CD4-positive, alpha-beta T cell treated with Interferon alpha-2 for 1 hour (primary cell): ENCODE measurements around the gene PGPEP1.
A peak's percentile ranks its signal among the peaks of the same experiment; 100 is the strongest.
"Not testable (repeated sequence)": the region's sequence is repeated elsewhere in the genome, so short reads cannot be mapped to it uniquely, and the experiment has no call there.

Experiments used
- DNase-seq, 2 donors: peaks; one replicate each; pipeline ENCODE4 v3.0.0-alpha.2; 2020 to 2022

The PGPEP1 gene

GRCh38 chr19:18308948-18309325, 31.5 kb upstream of the PGPEP1 start:
- DNase-seq = no peak

DNA sequence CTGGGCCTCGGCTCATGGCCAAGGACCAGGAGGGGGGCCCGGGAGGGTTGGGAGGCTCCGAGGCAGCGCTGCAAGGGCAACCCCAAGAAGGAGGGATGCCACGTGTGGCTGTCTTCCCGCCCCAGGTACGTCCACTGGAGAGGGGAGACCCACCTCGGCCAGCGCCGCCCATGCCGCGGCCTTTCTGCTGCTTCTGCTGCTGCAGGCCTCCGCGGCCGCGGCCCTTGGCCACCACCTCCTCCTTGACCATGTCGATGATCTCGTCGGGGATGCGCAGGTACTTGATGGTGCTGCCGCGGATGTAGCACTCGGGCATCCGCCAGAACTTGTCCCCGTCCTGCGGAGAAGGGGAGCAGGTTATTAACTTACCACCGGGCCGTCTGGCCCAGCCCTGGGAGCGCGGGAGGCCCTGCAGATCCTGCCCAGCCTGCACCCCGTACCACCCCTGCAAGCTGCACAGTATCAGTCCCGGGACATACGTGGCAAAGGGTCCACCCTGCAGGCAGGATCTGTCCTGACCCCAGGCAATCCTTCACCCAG, 30.8 kb upstream of the PGPEP1 start:
- DNase-seq = no peak

DNA sequence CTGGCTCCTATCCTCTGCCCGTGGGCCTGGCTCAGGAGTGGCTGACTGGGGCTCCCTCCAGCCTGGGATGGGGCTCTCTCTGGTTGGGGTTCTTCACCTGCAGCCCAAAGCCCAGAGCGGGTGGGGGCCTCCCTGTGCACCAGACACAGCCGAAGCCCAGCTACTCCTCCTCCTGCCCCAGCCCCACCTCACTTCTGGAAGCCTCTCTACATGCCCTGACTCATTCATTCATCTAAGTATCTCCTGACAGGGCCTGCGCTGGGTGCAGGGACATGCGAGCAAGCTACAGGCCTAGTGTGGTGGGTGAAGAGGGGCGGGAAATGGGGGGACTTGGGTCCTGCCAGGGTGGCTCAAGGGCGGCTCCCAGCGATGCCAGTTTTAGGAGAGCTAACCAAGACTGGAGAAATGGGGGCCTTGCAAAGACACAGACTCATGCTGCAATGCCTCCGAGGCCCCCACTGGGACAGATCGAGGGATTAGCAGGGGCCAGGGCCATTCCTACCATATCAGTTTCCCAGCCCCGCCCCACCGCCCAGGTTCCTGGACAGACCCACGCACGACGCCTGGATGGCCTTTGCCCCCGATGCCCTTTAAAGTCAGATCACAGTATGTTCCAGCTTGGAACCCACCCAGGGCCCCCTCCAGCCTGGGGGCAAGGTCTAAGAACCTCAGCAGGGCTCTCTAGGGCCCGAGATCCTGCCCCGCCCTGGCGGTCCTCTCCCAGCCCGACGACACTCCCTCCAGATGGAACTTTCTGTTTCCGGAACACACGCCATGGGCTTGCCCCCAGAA, 30.1 kb upstream of the PGPEP1 start:
- no peak for DNase-seq

DNA sequence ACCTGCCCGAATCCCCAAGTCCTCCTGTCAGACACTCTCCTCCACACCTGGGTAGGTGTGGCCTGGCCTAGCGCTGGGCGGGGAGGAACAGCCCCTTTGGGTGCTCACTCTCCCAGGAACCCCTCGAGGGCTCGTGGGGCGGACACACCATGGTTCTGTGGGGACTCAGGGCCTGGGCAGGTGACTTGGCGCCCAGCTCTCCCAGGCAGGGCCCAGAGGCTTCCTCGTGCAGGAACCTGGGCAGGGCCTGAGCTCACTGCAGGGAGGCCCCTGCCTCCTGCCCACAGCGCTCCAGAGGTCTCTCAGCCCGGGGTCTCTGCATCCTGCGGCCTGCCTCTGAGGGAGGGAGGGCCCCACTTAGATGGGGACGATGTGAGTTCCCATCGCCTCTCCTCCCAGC, 29.4 kb upstream of the PGPEP1 start:
- no peak for DNase-seq

DNA sequence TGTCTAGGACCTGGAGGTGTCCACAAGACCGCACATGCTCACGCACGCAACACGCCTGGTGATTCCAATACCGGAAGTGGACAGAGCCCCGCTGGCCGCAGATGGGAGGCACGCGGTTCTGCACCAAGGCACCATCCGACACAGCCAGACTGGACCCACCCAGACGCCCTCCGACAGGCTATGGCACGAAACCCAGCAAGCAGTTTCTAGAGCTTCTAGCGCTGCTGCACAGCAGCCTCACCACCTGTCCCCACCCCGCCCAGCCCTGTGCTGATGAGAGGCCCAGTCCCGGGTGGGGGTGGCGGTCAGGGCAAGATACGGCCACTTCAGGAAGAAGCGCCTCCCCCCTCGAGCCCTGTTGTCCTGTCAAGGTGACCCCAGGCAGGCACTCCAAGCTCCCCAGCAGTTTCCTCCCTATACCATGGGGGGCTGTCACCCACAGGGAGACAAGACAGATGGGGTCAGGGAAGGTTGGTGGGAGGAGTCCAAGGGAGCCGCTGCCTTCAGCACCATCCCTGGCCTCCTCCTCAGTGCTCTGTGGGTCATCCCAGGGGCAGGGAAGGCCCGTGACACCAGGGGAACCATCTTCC, 28.8 kb upstream of the PGPEP1 start:
- no peak for DNase-seq

DNA sequence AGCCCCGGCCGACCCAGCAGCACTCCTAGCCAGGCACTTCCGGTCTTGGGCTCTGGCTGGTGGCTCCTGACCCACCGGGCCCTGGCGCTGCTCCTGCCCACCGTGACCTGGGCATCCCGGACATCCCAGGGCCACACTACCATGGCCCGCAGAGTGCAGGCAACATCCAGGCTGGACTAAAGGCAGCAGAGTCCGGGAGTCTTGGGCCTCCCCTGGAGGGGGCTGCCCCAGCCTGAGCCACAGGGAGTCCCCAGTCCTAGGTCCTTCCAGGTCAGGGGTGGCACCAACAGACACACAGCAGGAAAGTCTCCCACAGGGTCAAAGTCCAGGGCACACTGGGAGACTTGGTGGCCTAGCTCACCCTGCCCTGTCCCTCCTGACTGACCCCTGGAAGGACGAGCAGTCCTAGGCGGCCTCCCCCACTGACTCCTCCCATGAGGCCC, 28.3 kb upstream of the PGPEP1 start:
- no peak for DNase-seq

DNA sequence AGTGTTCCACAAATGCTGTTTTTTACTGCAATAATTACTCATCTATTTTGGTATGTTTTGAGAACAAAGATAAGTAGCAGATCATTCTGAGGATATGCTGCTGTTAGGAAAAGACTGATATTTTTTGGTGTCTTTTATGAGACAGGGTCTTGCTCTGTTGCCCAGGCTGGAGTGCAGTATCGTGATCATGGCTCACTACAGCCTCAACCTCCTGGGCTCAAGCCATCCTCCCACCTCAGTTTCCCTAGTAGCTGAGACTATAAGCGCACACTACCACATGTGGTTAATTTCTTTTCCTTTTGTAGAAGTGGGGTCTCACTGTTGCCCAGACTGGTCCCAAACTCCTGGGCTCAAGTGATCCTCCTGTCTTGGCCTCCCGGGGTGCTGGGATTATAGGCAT, 27.0 kb upstream of the PGPEP1 start:
- DNase-seq = no peak

DNA sequence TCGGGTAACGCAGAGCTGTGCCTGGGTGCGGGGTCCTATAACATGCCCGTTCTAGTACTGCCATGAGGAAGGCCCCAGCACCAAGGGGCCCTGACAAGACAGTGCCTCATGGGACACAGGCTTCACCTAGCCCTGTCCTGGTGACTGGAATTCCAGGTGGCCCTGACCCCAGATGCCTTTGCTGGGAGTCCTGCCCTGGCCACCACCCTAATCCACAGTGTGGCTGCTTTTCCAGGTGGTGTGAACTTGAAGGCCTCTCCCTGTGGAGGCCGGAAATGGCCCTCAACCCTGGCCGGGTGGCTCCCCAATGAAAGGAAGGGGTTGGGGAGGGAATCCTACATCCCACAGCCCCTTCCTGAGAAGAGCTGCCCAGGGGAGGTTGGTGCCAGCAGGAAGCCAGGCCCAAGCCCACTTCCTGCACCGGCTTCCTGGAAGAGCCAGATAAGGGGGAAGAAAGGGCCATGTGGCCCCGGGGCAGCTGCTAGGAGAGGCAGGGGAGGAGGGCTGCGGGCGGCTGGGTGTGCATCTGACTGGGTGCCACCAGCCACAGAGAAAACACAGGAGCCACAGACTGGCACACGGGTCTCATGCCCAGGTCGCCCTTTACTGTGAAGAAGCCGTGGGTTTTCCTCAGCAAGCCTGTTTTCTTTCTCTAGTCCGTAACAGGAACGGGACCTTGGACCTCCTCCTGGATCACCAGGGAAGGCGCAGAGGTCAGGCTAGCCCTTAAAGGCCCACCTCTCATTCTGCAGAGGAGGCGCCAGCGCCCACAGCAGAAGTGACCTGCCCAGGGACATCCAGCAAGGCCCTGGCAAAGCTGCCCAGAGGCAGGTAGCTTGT, 22.2 kb upstream of the PGPEP1 start:
- peak; percentile 63 to 79 for DNase-seq

DNA sequence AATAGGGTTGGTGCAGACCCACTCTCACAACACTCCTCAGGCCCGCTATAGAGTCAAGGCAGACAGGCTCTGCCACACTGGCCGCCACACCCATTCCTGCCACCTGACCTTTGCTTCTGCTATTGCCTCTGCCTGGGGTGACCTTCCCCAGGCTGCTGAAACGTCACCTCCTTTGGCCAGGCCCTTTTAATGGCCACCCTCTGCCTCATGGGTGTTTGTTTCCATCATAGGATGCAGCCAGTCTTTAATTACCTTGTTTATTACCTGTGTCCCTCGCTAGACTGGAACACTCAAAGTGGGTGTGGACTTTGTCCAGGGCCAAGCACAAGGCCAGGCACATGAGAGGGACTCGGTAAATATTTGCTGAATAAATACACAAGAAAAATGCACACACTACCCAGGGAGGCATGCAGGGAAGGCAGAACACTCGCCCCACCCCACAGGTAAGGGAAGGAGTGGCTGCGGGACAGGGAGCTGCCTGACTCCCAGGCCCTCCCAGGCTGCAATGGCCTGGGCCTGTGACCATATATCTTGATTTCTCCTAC, 20.7 kb upstream of the PGPEP1 start:
- no peak for DNase-seq

DNA sequence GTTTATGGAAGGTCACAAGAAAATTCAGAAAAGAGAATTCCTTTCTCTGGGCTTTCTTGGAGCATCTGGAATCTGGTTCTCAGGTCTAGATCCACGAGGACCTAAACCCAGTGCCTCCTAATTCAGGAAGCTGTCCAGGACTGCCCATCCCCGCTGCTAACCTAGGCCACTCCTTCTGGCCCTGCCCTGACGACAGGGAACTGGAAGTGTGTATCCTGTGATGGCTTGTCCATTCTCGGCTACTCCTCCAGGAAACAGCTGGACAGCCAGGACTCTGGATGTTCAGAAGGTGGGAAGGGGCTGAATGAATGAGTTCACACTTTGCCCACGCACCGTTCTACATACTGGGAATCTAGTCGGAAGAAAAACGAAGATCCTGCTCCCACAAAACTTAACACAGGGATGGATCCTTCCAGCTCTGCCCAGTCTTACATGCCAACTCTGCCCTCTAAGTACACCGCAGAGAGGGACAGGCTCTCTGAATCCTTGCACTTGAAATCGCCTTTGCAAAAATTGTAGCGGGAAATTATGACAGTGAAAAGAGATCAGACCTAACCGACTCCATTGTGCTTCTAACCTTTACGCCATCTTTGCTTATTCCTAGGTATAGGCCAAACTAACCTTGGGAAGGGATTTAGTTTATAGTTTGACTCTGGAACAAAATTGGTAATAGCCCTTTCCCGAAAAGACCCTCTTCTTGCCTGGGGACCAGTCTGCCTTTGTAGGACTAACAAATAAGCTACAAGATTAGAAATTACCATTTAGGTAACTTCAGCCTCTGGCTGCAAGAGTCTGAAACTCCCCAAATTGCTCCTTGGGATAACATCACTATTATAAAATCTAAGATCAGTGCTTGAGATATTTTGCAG, 19.3 kb upstream of the PGPEP1 start:
- no peak for DNase-seq

DNA sequence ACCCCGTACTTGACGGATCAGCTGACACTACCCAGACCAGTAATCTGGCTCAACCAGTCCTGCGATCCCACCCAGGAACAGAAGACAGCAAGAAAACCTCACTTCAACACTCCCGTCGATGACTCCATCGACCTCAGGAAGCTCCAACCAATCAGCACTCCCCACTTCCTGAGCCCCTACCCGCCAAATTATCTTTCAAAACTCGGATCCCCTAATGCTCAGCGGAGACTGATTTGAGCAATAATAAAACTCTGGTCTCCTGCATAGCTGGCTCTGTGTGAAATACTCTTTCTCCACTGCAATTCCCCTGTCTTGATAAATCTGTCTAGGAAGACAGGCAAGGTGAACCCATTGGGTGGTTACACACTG, 18.7 kb upstream of the PGPEP1 start:
- peak in 1 of 2 donors; percentile 44 for DNase-seq

DNA sequence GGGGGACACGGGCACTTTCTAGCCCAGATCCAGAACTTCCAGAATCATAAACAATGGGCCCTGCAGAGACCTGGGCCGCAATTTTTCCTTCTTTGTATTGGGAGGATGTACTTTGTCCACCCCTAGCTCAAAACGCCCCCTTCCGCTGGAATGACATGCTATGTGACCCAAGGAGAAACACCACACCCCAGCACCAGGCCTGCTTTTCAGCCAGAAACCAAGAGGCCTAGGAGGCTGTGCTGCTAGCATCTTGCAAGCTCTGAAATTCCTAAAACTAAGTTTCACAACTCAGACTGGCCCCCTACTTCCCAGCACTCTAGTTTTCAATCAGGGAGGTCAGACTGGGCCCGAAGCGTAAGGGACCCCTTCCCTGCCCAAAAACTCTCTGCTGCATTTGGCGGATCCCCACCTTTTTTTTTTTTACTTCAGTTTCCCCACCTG, 18.1 kb upstream of the PGPEP1 start:
- DNase-seq = peak in 1 of 2 donors; percentile 38

- peak; percentile 99 to 100 for DNase-seq
Observed at GRCh38 chr19:18322759-18323460, 17.5 kb upstream of the PGPEP1 start, which contains the start of gene LSM4. Gene LSM4 (minus strand): TSS chr19:18323076. CDS start chr19:18323020, 56 bp downstream.

GRCh38 chr19:18324373-18324731, 16.0 kb upstream of the PGPEP1 start:
- DNase-seq = not testable (repeated sequence)

- DNase-seq = no peak
Observed at GRCh38 chr19:18326772-18327171, 13.6 kb upstream of the PGPEP1 start.

- DNase-seq = peak; percentile 90 to 94
Observed at GRCh38 chr19:18328340-18329034, 11.9 kb upstream of the PGPEP1 start.

DNA sequence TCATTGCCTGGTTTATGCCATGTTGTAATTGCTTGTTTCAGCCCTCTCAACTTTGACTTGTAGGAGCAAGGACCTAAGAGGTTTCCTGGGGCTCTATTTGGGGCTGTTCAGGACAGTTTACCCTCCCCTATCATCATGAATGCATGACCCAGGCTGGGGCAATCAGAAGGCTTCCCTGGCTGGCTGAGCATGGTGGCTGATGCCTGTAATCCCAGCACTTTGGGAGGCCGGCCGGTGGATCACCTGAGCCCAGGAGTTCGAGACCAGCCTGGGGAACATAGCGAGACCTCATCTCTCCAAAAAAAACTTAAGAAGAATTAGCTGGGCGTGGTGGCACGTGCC, 11.4 kb upstream of the PGPEP1 start:
- no peak for DNase-seq

DNA sequence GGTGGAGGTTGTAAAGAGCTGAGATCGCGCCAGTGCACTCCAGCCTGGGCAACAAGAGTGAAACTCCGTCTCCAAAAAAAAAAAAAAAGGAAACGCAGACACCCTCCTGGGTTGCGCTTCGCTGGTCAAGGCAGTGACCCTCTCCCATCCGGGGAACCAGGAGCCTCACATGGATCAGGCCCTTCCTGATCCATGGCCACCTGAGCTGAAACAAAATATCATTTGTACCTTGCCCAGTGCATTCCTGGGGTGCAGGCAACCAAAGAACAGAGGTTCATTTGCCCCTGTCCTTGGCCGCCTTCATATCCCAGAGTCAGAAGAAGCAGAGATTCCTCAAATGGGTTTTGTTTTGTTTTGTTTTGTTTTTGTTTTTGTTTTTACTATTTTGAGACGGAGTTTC, 9.5 kb upstream of the PGPEP1 start:
- DNase-seq = no peak

DNA sequence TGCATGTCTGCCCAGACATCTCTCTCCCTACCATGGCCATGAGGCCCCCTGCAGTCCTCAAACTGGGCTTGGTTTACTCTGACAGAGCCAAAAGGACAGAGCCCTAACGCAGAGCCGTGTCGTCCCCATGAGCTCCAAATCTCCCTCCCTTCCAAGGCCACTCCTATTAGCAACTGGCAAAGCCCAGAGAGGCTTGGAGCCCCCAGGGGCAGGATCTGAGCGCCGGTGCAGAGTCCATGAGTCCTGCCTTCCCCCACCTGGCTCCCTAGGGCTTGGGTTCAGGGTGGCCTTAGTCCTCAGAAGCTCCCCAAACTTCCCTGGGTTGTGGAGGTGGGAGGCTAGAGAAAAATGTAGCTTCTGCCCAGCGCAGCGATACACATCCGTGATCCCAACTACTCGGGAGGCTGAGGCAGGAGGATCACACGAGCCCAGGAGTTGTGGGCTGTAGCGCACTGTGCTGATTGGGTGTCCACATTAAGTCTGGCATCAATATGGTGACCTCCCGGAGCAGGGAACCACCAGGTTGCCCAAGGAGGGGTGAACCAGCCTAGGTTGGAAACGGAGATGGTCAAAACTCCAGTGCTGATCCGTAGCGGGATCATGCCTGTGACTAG, 7.4 kb upstream of the PGPEP1 start:
- DNase-seq = no peak

- no peak for DNase-seq
Observed at GRCh38 chr19:18333680-18334079, 6.7 kb upstream of the PGPEP1 start.
